ENCODE measurements around the gene CDC42BPG.

- TF ChIP-seq CTCF (conservative IDR thresholded peaks at IDR 0.05 in 1 of 2, IDR thresholded peaks at IDR 0.05 in 1 of 2; ENCODE audit: extremely low read depth in 1 of 2, insufficient read depth in 1 of 2, low read depth in 1 of 2, low read length in 2 of 2) (no peak), EZH2 (IDR thresholded peaks at IDR 0.05; ENCODE audit: borderline replicate concordance, low read length) (no peak)
Measured at GRCh38 chr11:64778223-64778472, 66.3 kb downstream of the CDC42BPG start.
